ENCODE results near the gene HOXB8. TPM values are rescaled to one million over a fixed set of nuclear protein-coding genes. Genes with fewer than 3 reads are reported as not detected.

The HOXB8 gene
- polyA plus RNA-seq, 10 donors, result 0.29 to 2.9 (median 0.70) TPM

GRCh38 chr17:48569674-48570324, 45.3 kb downstream of the HOXB8 start:
- DNase-seq, result no peak

GRCh38 chr17:48569240-48569582, 45.9 kb downstream of the HOXB8 start:
- no peak for DNase-seq

GRCh38 chr17:48568499-48569239, 46.4 kb downstream of the HOXB8 start:
- peak in 1 of 3 donors; percentile 51 for DNase-seq

GRCh38 chr17:48567646-48568354, 47.3 kb downstream of the HOXB8 start:
- no peak for DNase-seq

GRCh38 chr17:48567209-48567608, 47.9 kb downstream of the HOXB8 start:
- no peak for DNase-seq

- no peak for DNase-seq
Observed at GRCh38 chr17:48566717-48567116, 48.4 kb downstream of the HOXB8 start.

- no peak for DNase-seq
Observed at GRCh38 chr17:48565925-48566710, 49.0 kb downstream of the HOXB8 start.

- DNase-seq, result no peak
Observed at GRCh38 chr17:48565022-48565554, 50.0 kb downstream of the HOXB8 start.

GRCh38 chr17:48564188-48565021, 50.7 kb downstream of the HOXB8 start:
- DNase-seq, result peak in 1 of 3 donors; percentile 73

GRCh38 chr17:48563867-48564187, 51.3 kb downstream of the HOXB8 start:
- DNase-seq, result no peak

GRCh38 chr17:48563385-48563838, 51.7 kb downstream of the HOXB8 start:
- DNase-seq, result peak in 1 of 3 donors; percentile 32

GRCh38 chr17:48562934-48563333, 52.2 kb downstream of the HOXB8 start:
- DNase-seq, result no peak

Other genes starting within 250 kb of the HOXB8 start
- gene SKAP1, start 185.1 kb downstream of the HOXB8 start, polyA plus RNA-seq (ENCODE audit: insufficient read length in 10 of 10), result 1 to 10 TPM in 2 of 10 donors, under 1 TPM in 6, not detected in 2; 0.34 to 5.4 (median 0.46) TPM
- gene HOXB1, start 84.3 kb downstream of the HOXB8 start, polyA plus RNA-seq (ENCODE audit: insufficient read length in 10 of 10), result not detected
- 10 to 100 TPM; 11.4 to 25.5 (median 15.0) TPM for gene HOXB2, start 70.2 kb downstream of the HOXB8 start, polyA plus RNA-seq (ENCODE audit: insufficient read length in 10 of 10)
- 10 to 100 TPM in 2 of 10 donors, 1 to 10 TPM in 8; 1.1 to 10.7 (median 6.1) TPM for gene HOXB4, start 36.9 kb downstream of the HOXB8 start, polyA plus RNA-seq (ENCODE audit: insufficient read length in 10 of 10)
- 10 to 100 TPM; 10.4 to 39.0 (median 24.4) TPM for gene HOXB3, start 25.1 kb downstream of the HOXB8 start, polyA plus RNA-seq (ENCODE audit: insufficient read length in 10 of 10)
- gene HOXB5, start 21.5 kb downstream of the HOXB8 start, polyA plus RNA-seq (ENCODE audit: insufficient read length in 10 of 10), result 1 to 10 TPM in 8 of 10 donors, under 1 TPM in 2; 0.60 to 7.2 (median 3.0) TPM
- 1 to 10 TPM; 1.6 to 7.2 (median 2.8) TPM for gene HOXB6, start 10.3 kb downstream of the HOXB8 start, polyA plus RNA-seq (ENCODE audit: insufficient read length in 10 of 10)
- 10 to 100 TPM in 1 of 10 donors, 1 to 10 TPM in 9; 3.9 to 10.1 (median 6.8) TPM for gene HOXB7, start 4.3 kb downstream of the HOXB8 start, polyA plus RNA-seq (ENCODE audit: insufficient read length in 10 of 10)
- 1 to 10 TPM in 1 of 10 donors, under 1 TPM in 9; 0.09 to 1.3 (median 0.43) TPM for gene HOXB9, start 11.1 kb upstream of the HOXB8 start, polyA plus RNA-seq (ENCODE audit: insufficient read length in 10 of 10)
- not detected for gene PRAC1, start 107.2 kb upstream of the HOXB8 start, polyA plus RNA-seq (ENCODE audit: insufficient read length in 10 of 10)
- not detected for gene PRAC2, start 107.9 kb upstream of the HOXB8 start, polyA plus RNA-seq (ENCODE audit: insufficient read length in 10 of 10)
- gene HOXB13, start 113.5 kb upstream of the HOXB8 start, polyA plus RNA-seq (ENCODE audit: insufficient read length in 10 of 10), result under 1 TPM in 1 of 10 donors, not detected in 9; 0.04 TPM
- gene TTLL6, start 201.9 kb upstream of the HOXB8 start, polyA plus RNA-seq (ENCODE audit: insufficient read length in 10 of 10), result under 1 TPM in 1 of 10 donors, not detected in 9; 0.22 TPM
- gene CALCOCO2, start 215.7 kb upstream of the HOXB8 start, polyA plus RNA-seq (ENCODE audit: insufficient read length in 10 of 10), result 10 to 100 TPM; 41.0 to 57.4 (median 50.7) TPM

All from muscle of back (tissue), 11 donors.